SJCRH30 (cell line): ENCODE measurements around the gene SMIM10L2A. TPM values are rescaled to one million over a fixed set of nuclear protein-coding genes. Genes with fewer than 3 reads are reported as not detected.
"Not testable (repeated sequence)": the region's sequence is repeated elsewhere in the genome, so short reads cannot be mapped to it uniquely, and the experiment has no call there.

ENCODE experiments used
- DNase-seq, 2 experiments: peaks; one replicate each; pipeline ENCODE4 v3.0.0-alpha.2; 2015 to 2020
- H3K27ac ChIP-seq: fragments of 250-450 bp; sonication (Bioruptor Pico); 2 replicates; pipeline ENCODE4 v1.5.1; 2020; ENCODE audit warnings: mild to moderate bottlenecking, moderate library complexity
- H3K27me3 ChIP-seq: fragments of 250-450 bp; sonication (Bioruptor Pico); 2 replicates; pipeline ENCODE4 v1.5.1; 2020; ENCODE audit warnings: mild to moderate bottlenecking, moderate library complexity
- H3K36me3 ChIP-seq: fragments of 250-450 bp; sonication (Bioruptor Pico); 2 replicates; pipeline ENCODE4 v1.5.1; 2020; ENCODE audit warnings: mild to moderate bottlenecking, moderate library complexity
- H3K4me1 ChIP-seq: fragments of 250-450 bp; sonication (Bioruptor Pico); 2 replicates; pipeline ENCODE4 v1.5.1; 2020; ENCODE audit warnings: mild to moderate bottlenecking, moderate library complexity
- H3K4me3 ChIP-seq: fragments of 250-450 bp; sonication (Bioruptor Pico); 2 replicates; pipeline ENCODE4 v1.5.1; 2020; ENCODE audit warnings: mild to moderate bottlenecking, moderate library complexity
- H3K9me3 ChIP-seq: fragments of 250-450 bp; sonication (Bioruptor Pico); replicated peaks from 2 replicates; pipeline ENCODE4 v1.5.1; 2020; ENCODE audit warnings: mild to moderate bottlenecking, moderate library complexity
- total RNA-seq: library from RNA; depleted of rRNA; stranded (reverse); fragments of >200 nt; shearing (Covaris generic); gene quantifications from 2 replicates; pipeline ENCODE4 v1.2.3, GENCODE V29; 2014

SMIM10L2A gene
- total RNA-seq, 1 experiment from 2014 or later, result not detected

GRCh38 chrX:135406428-135406827 is 15.3 kb upstream of the SMIM10L2A start:
- not testable (repeated sequence) for H3K4me1 ChIP-seq, H3K4me3 ChIP-seq

DNA sequence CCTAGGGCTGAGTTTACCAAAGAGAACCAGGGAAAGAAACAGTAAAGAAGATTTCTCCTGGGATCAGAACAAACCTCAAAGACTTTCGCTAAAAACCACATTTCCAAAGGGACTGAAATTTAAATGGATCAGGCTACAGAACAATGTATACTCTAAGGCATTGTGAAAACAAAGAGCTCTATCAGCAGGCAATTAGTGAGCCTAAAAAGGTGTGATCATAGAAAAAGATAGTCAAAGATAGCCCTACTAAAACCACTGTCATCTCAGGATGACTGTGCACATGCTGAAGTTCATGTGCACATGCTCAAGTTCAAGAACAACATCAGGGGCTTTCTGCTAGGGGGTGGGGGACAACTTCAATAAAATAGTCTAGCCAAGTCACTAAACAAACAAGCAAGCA is 12.9 kb upstream of the SMIM10L2A start:
- DNase-seq, result no peak

More at GRCh38 chrX:135406428-135406827, 15.3 kb upstream of the SMIM10L2A start:
- H3K36me3 ChIP-seq, H3K27me3 ChIP-seq, H3K9me3 ChIP-seq, H3K27ac ChIP-seq, DNase-seq: not testable (repeated sequence)

DNA sequence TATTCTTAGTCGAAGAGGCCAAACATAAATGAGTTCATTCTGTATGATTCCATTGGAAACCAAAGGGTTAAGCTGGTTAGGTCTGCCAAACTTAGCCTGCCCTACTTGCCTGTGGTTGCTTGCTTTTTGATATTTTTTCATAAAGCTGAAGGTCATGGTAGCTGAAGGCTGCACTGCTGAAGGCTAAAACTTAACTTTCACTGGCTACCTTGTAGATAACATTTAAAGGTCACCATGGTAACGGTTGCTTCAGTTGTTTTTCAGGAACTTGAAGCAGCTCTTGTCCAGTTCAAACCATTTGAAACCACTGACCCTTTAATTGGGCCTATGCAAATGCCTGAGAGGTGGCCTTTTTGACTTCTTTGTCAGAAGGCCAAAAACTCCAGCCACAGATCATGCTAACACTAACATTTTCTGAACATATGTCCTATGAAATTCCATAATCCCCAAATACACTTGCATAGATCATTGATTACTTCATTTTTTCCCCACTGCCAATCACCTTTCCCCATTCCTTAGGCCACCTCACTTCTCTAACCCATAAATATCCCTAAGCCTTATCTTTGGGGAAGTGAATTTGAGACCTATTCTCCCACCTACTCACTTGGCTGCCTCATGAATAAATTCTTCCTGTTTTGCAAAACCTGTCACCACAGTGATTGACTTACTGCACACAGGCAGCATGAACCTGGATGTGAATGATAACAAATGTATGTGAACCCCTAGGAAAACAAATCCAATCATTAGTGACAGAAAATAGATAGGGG is 10.7 kb upstream of the SMIM10L2A start:
- no peak overlapping the region for H3K4me3 ChIP-seq
- no peak for DNase-seq
- no peaks in the 10 kb centered on the region for H3K4me1 ChIP-seq

More for the DNA sequence above, 12.9 kb upstream of the SMIM10L2A start:
- no peaks in the 10 kb centered on the region for H3K9me3 ChIP-seq
- no peaks in the 10 kb centered on the region for H3K36me3 ChIP-seq
- no peaks in the 10 kb centered on the region for H3K27me3 ChIP-seq
- H3K4me3 ChIP-seq, result no peak overlapping the region
- H3K27ac ChIP-seq, result no peak overlapping the region
- no peaks in the 10 kb centered on the region for H3K4me1 ChIP-seq

GRCh38 chrX:135411893-135412292 is 9.9 kb upstream of the SMIM10L2A start:
- no peaks in the 10 kb centered on the region for H3K27me3 ChIP-seq
- H3K4me1 ChIP-seq, result no peaks in the 10 kb centered on the region
- no peaks in the 10 kb centered on the region for H3K9me3 ChIP-seq
- H3K27ac ChIP-seq, result no peak overlapping the region
- H3K36me3 ChIP-seq, result no peaks in the 10 kb centered on the region
- H3K4me3 ChIP-seq, result no peak overlapping the region
- DNase-seq, result peak in 1 of 2 experiments; percentile 9

More for the DNA sequence above, 10.7 kb upstream of the SMIM10L2A start:
- Histone ChIP-seq H3K9me3 (no peaks in the 10 kb centered on the region), H3K27me3 (no peaks in the 10 kb centered on the region), H3K36me3 (no peaks in the 10 kb centered on the region), H3K27ac (no peak overlapping the region)

DNA sequence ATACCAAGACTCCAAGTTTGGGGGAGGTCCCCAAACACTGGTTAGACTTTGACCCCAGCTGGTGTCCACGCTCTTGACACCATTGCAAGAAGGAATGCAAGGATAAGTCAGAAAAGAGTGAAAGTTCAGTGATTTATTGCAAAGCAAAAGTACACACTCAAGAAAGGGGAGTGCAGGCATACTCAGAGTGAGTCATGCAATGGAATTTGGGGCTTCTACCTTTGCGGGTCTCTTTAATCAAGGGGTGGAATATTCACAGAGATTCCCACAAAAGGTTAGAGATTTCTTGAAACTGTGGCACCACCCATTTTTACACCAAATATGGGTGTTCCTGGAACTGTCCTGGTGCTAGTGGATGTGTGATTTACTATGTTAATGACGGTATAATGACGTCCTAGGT is 5.2 kb upstream of the SMIM10L2A start:
- no peaks in the 10 kb centered on the region for H3K27me3 ChIP-seq
- no peak overlapping the region for H3K27ac ChIP-seq

DNA sequence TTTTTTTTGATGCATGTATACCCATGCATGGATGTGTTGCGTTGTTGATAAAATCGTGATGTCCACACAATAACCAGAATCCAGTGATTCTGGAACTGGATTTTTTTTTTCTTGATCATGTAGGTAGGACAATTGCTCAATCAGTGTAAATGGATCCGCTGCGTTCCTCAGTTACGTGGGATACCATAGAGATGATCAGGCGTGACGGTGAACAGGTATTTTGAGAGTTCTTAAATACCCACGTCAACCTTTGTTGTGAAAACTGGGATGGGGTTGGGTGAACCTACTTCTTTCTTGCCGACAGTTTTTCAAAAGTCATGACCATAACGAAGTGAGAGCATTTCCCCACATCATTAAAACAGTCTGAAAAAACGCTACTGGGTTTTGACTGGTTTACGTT is 913 bp upstream of the SMIM10L2A start:
- Histone ChIP-seq H3K9me3 (no peaks in the 10 kb centered on the region), H3K4me3 (no peak overlapping the region), H3K27me3 (no peaks in the 10 kb centered on the region), H3K27ac (no peak overlapping the region), H3K4me1 (no peaks in the 10 kb centered on the region), H3K36me3 (no peaks in the 10 kb centered on the region)
- DNase-seq, result no peak

More for the DNA sequence above, 5.2 kb upstream of the SMIM10L2A start:
- no peak for DNase-seq
- H3K9me3 ChIP-seq, result no peaks in the 10 kb centered on the region
- H3K36me3 ChIP-seq, result no peaks in the 10 kb centered on the region
- H3K4me1 ChIP-seq, result no peaks in the 10 kb centered on the region
- no peak overlapping the region for H3K4me3 ChIP-seq

- no peak for DNase-seq
- H3K27ac ChIP-seq, result no peak overlapping the region
- no peaks in the 10 kb centered on the region for H3K36me3 ChIP-seq
- H3K27me3 ChIP-seq, result no peaks in the 10 kb centered on the region
- no peak overlapping the region for H3K4me3 ChIP-seq
- H3K9me3 ChIP-seq, result no peaks in the 10 kb centered on the region
- no peaks in the 10 kb centered on the region for H3K4me1 ChIP-seq
These were observed 210 bp upstream of the SMIM10L2A start for GRCh38 chrX:135421537-135421931.

DNA sequence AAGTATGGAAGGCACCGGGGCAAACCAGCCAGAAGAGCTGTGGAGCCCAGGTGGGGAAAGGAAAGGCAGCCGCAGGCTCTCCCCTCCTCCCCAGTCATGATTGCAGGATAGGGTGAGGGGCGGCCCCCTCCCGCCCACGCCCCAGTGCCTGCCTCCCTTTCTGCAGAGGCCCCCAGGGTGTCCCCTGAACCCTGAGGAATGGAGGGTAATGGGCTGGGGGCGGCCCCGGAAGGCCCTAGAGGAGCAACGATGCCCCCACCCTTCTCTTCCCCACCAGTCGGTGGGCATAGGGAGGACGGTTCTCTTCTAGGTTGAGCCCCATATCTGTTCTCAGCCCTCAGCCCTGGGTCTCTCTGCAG is 1.0 kb downstream of the SMIM10L2A start:
- H3K9me3 ChIP-seq, H3K36me3 ChIP-seq, H3K4me1 ChIP-seq, H3K27ac ChIP-seq, H3K4me3 ChIP-seq, DNase-seq, H3K27me3 ChIP-seq: not testable (repeated sequence)

DNA sequence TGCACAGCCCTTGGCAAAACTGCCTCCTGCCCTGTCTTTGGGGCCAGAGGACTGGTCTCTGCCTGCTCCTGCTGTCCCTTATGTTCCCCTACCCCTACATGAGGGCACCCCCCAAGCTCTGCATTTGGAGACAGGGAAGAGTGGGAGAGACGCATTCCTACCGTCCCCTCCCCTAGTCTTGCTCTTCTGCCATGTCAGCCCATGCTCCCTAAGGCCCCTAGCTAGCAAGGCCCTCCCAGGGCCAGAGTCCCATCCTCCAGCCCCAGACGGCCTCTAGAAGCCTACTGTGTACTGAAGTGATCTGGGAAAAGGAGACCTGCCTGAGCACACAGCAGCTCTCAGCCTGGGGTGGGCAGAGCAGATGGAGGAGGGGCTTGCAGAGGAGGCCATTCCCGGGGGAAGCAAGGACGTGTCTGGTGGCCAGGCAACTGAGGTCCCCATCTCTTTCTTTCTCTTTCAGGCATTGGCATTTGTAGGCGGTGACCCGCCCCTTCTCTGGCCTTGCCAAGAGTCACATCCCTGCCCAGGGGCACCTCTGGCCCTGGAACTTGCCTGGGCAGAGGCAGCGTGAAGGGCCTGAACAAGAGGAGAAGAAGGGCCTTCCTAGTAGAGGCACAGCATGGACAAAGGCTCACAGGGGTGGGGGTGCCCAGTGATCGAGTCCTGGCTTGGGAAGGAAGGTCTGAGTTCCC is 1.6 kb downstream of the SMIM10L2A start:
- H3K4me1 ChIP-seq, H3K27me3 ChIP-seq, H3K4me3 ChIP-seq: not testable (repeated sequence)

DNA sequence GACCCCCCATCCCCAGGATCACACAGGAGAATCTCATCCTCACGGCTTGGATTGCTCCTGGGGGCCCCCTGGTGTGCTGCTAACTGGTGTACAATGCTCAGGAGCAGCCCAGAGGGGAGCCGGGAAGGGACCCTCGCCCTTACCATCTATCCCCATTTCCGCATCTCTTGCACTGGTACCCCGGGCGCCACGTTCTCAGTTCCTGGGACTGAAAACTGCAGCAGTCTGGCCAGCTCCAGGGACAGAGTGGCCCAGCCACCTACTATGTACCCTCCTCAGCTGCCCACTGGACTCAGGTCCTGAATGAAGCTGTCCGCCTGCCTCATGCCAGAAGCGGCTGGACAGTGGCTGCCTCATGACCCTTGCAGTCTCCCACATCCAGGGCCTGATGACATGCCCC is 2.7 kb downstream of the SMIM10L2A start:
- Histone ChIP-seq H3K27ac (no peak overlapping the region), H3K4me3 (no peak overlapping the region), H3K27me3 (no peaks in the 10 kb centered on the region), H3K9me3 (no peaks in the 10 kb centered on the region), H3K4me1 (no peaks in the 10 kb centered on the region), H3K36me3 (no peaks in the 10 kb centered on the region)
- no peak for DNase-seq

More for the DNA sequence above, 1.6 kb downstream of the SMIM10L2A start:
- not testable (repeated sequence) for H3K27ac ChIP-seq, DNase-seq, H3K9me3 ChIP-seq, H3K36me3 ChIP-seq

DNA sequence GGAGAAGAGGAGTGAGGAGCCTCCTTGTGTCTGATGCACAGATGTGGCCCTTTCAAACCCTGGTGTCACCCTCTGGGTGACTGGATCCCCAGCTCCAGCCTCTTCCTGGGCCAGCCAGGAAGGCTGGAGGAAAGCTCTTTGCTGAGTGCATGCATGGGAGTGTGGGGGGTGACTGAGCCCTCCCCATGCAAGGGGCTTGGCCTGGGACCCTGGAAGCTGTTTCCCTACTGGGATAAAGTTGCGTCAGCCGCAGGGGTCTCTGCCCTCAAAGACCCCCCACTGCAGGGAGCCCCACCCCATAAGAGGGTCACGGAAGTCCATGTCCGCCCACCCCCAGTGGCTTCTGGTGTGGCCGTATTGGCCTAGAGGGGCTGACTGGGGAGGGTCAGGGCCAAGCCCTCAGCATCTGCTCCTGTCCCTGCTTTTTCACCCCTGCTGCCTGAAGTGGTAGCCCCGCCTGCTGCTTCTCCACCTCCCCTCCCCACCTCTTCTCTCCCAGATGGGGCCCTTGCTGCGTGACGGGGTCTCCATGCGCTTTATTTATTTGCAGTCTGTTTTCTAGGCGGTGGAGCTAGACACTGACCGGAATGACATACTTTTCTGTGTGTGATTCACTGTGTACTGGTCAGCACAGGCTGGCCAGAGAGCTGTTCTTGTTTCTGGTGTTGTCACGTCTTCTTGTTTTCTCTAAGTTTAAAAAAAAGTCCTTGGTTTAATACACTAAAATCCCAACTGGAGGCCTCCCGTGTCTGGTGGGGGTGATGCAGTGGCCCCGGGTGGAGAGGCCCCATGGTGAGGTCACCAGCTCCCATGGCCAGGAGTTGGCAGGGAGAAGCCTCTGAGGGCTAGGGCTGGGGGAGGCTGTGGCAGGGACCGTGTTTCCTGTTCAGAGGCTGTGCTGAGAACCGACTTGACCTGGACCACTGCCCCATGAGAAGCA is 3.6 kb downstream of the SMIM10L2A start:
- Histone ChIP-seq H3K9me3 (no peaks in the 10 kb centered on the region), H3K27ac (no peak overlapping the region), H3K4me1 (no peaks in the 10 kb centered on the region), H3K27me3 (no peaks in the 10 kb centered on the region), H3K4me3 (no peak overlapping the region), H3K36me3 (no peaks in the 10 kb centered on the region)
- no peak for DNase-seq

GRCh38 chrX:135429429-135429828 is 7.7 kb downstream of the SMIM10L2A start:
- H3K27ac ChIP-seq, result no peak overlapping the region
- H3K27me3 ChIP-seq, result no peaks in the 10 kb centered on the region
- no peaks in the 10 kb centered on the region for H3K4me1 ChIP-seq
- no peaks in the 10 kb centered on the region for H3K9me3 ChIP-seq
- H3K36me3 ChIP-seq, result no peaks in the 10 kb centered on the region
- no peak overlapping the region for H3K4me3 ChIP-seq
- no peak for DNase-seq

DNA sequence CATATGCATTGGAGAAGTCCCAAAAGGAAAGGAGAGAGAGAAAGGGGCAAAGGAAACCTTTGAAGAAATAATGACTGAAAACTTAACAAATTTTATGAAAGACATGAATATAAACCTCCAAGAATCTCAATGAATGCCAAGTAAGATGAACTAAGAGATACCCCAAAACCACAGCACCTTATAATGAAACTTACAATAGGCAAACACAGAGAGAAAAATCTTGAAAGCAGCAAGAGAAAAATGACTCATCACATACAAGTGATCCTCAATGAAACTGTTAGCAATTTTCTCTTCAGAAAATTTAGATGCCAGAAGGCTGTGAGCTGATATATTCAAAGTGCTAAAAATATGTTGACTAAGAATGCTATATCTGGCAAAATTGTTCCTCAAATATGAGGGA is 10.1 kb downstream of the SMIM10L2A start:
- no peak overlapping the region for H3K27ac ChIP-seq
- no peak overlapping the region for H3K4me3 ChIP-seq
- no peaks in the 10 kb centered on the region for H3K9me3 ChIP-seq
- no peaks in the 10 kb centered on the region for H3K27me3 ChIP-seq
- DNase-seq, result no peak
- H3K36me3 ChIP-seq, result no peaks in the 10 kb centered on the region
- no peaks in the 10 kb centered on the region for H3K4me1 ChIP-seq

- H3K36me3 ChIP-seq, result no peaks in the 10 kb centered on the region
- DNase-seq, result no peak
- H3K9me3 ChIP-seq, result no peaks in the 10 kb centered on the region
These were observed 10.7 kb downstream of the SMIM10L2A start for GRCh38 chrX:135432453-135432852.

More at GRCh38 chrX:135432453-135432852, 10.7 kb downstream of the SMIM10L2A start:
- Histone ChIP-seq H3K27me3 (no peaks in the 10 kb centered on the region), H3K27ac (no peak overlapping the region), H3K4me3 (no peak overlapping the region), H3K4me1 (no peaks in the 10 kb centered on the region)
